C4-2B (cell line): ENCODE measurements around the gene WNK3.

Source experiments
- ZFX ChIP-seq: fragments of 450-650 bp; IDR thresholded peaks from 2 replicates; pipeline ENCODE4 v1.6.1; 2017
- TF ChIP-seq, protein P1 (sequence below): fragments of 450-650 bp; conservative IDR thresholded peaks from 2 replicates; pipeline ENCODE4 v1.5.1; 2017; ENCODE audit warnings: mild to moderate bottlenecking

DNA sequence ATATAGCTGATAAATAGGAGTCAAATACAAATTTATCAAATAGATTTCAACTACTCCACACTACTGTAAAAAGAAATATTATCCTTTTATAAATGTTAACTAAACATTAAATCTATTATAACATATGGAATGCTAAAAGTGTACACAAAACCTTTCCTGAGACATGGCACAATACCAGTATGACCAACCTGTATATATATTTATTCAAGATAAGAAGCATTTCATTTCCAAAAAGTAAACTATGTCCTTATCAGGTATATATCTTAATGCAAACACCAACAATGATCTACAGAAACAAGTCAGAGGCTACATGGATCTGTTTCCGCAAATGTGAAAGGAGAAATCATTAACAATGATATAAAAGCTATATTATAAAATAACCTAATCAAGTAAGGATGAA is 37.8 kb downstream of the WNK3 start:
- TF ChIP-seq, protein P1, sequence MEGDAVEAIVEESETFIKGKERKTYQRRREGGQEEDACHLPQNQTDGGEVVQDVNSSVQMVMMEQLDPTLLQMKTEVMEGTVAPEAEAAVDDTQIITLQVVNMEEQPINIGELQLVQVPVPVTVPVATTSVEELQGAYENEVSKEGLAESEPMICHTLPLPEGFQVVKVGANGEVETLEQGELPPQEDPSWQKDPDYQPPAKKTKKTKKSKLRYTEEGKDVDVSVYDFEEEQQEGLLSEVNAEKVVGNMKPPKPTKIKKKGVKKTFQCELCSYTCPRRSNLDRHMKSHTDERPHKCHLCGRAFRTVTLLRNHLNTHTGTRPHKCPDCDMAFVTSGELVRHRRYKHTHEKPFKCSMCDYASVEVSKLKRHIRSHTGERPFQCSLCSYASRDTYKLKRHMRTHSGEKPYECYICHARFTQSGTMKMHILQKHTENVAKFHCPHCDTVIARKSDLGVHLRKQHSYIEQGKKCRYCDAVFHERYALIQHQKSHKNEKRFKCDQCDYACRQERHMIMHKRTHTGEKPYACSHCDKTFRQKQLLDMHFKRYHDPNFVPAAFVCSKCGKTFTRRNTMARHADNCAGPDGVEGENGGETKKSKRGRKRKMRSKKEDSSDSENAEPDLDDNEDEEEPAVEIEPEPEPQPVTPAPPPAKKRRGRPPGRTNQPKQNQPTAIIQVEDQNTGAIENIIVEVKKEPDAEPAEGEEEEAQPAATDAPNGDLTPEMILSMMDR, result no peak
- no peak for TF ChIP-seq ZFX
